ENCODE results near the gene KBTBD12.

GRCh38 chr3:128036119-128036518 is 121.1 kb downstream of the KBTBD12 start:
- TF ChIP-seq SUZ12 (IDR thresholded peaks at IDR 0.05; ENCODE audit: extremely low read depth, insufficient read depth, insufficient read length) (no peak), YY1 (IDR thresholded peaks at IDR 0.05; ENCODE audit: insufficient read depth, insufficient read length) (no peak)

Measured in NT2/D1 (cell line).